SK-N-SH (cell line): ENCODE measurements around the gene UBE2D3. TPM values are rescaled to one million over a fixed set of nuclear protein-coding genes. Genes with fewer than 3 reads are reported as not detected.

Source experiments
- CTCF ChIA-PET: fragments of 300-600, 350-600 bp; formaldehyde crosslinking; extraction: SDS; loops from one replicate; lab custom pipeline; 2021; lab: Yijun Ruan, JAX
- POLR2A ChIA-PET: fragments of 350-600 bp; sonication (Branson Sonifier 250); formaldehyde crosslinking; extraction: SDS; loops from one replicate; lab custom pipeline; 2020; ENCODE audit warnings: antibody characterized with exemption, inconsistent platforms; lab: Yijun Ruan, JAX
- DNase-seq: peaks from one replicate; pipeline ENCODE4 v3.0.0; 2012
- H2AFZ ChIP-seq: fragments of 200-600 bp; sonication (generic); 2 replicates; pipeline ENCODE4 v1.8.1; 2016; ENCODE audit warnings: antibody characterized with exemption, mild to moderate bottlenecking, low read depth
- H3F3A ChIP-seq: fragments of 200-600 bp; sonication (generic); replicated peaks from 2 replicates; pipeline ENCODE3; 2016; ENCODE audit warnings: antibody characterized with exemption, mild to moderate bottlenecking; ENCODE audit not compliant: insufficient read depth
- H3K27ac ChIP-seq, 2 experiments: fragments of 200-500 bp in 1 of 2; fragments of 200-600 bp in 1 of 2; sonication (Bioruptor generic) in 1 of 2; sonication (generic), shearing (Covaris generic) in 1 of 2; 2 replicates each; pipeline versions ENCODE4 v1.5.1 to v1.6.1; 2014 to 2016; ENCODE audit warnings: low read depth in 2 of 2, inconsistent platforms in 1 of 2, low read length in 1 of 2, mild to moderate bottlenecking in 1 of 2, mixed read lengths in 1 of 2
- H3K27me3 ChIP-seq: fragments of 200-600 bp; sonication (generic), shearing (Covaris generic); 2 replicates; pipeline ENCODE4 v1.6.1; 2016; ENCODE audit warnings: mixed run types; ENCODE audit not compliant: insufficient read depth
- H3K36me3 ChIP-seq, 2 experiments: fragments of 200-500 bp in 1 of 2; fragments of 200-600 bp in 1 of 2; sonication (Bioruptor generic) in 1 of 2; sonication (generic) in 1 of 2; replicated peaks in 1 of 2; 2 replicates each; pipeline versions ENCODE3 to v1.5.1; 2014 to 2016; ENCODE audit warnings: low read length in 1 of 2, mild to moderate bottlenecking in 1 of 2; ENCODE audit not compliant: insufficient read depth in 2 of 2, control insufficient read depth in 1 of 2
- H3K4me1 ChIP-seq, 2 experiments: fragments of 200-500 bp in 1 of 2; fragments of 200-600 bp in 1 of 2; sonication (Bioruptor generic) in 1 of 2; sonication (generic), shearing (Covaris generic) in 1 of 2; 2 replicates each; pipeline versions ENCODE4 v1.5.1 to v1.6.1; 2014 to 2016; ENCODE audit warnings: low read depth in 1 of 2, low read length in 1 of 2, mixed run types in 1 of 2; ENCODE audit not compliant: insufficient read depth in 2 of 2, control insufficient read depth in 1 of 2
- H3K4me2 ChIP-seq: fragments of 200-600 bp; sonication (generic), shearing (Covaris generic); 2 replicates; pipeline ENCODE4 v1.6.1; 2017; ENCODE audit warnings: mixed run types
- H3K4me3 ChIP-seq, 2 experiments: fragments of 200-500 bp in 1 of 2; fragments of 200-600 bp in 1 of 2; sonication (Bioruptor generic) in 1 of 2; sonication (generic), shearing (Covaris generic) in 1 of 2; 2 replicates each; pipeline versions ENCODE4 v1.5.1 to v1.8.1; 2014 to 2016; ENCODE audit warnings: low read depth in 2 of 2, inconsistent platforms in 1 of 2, low read length in 1 of 2, mild to moderate bottlenecking in 1 of 2, mixed read lengths in 1 of 2, moderate library complexity in 1 of 2
- H3K79me2 ChIP-seq: fragments of 200-600 bp; sonication (generic); 2 replicates; pipeline ENCODE4 v1.8.1; 2017; ENCODE audit warnings: mild to moderate bottlenecking; ENCODE audit not compliant: insufficient read depth
- H3K9ac ChIP-seq: fragments of 200-600 bp; sonication (generic); 2 replicates; pipeline ENCODE4 v1.6.1; 2017; ENCODE audit warnings: mixed run types
- H3K9me2 ChIP-seq: fragments of 200-600 bp; sonication (generic); 2 replicates; pipeline ENCODE4 v1.6.1; 2017; ENCODE audit warnings: mixed run types
- H3K9me3 ChIP-seq: fragments of 200-600 bp; sonication (generic); 2 replicates; pipeline ENCODE4 v1.6.1; 2017; ENCODE audit warnings: mixed run types, mild to moderate bottlenecking, moderate library complexity
- H4K20me1 ChIP-seq: fragments of 200-600 bp; sonication (generic); 2 replicates; pipeline ENCODE4 v1.6.1; 2017; ENCODE audit warnings: mild to moderate bottlenecking, mixed run types; ENCODE audit not compliant: insufficient read depth
- EZH2phosphoT487 ChIP-seq: fragments of 200-600 bp; sonication (generic); IDR thresholded peaks from 2 replicates; pipeline ENCODE4 v1.6.1; 2017; ENCODE audit warnings: low read depth, mixed run types, mild to moderate bottlenecking, antibody characterized with exemption, moderate library complexity, borderline replicate concordance
- FOXM1 ChIP-seq: IDR thresholded peaks from 2 replicates; pipeline ENCODE4 v1.4.0; 2012; ENCODE audit warnings: low read depth, mild to moderate bottlenecking
- GABPA ChIP-seq: IDR thresholded peaks from 2 replicates; pipeline ENCODE4 v1.4.0; 2012; ENCODE audit warnings: low read depth, mild to moderate bottlenecking
- GATA2 ChIP-seq: sonication (generic); formaldehyde crosslinking; IDR thresholded peaks from 2 replicates; pipeline ENCODE4 v1.5.0; 2020; ENCODE audit warnings: mild to moderate bottlenecking, missing genetic modification reagents
- NFIC ChIP-seq: IDR thresholded peaks from 2 replicates; pipeline ENCODE4 v1.4.0; 2012; ENCODE audit warnings: borderline replicate concordance
- POLR2AphosphoS5 ChIP-seq: IDR thresholded peaks from 2 replicates; pipeline ENCODE4 v1.6.1; 2012; ENCODE audit warnings: low read depth, low read length
- RAD21 ChIP-seq: IDR thresholded peaks from 2 replicates; pipeline ENCODE4 v1.6.1; 2012; ENCODE audit warnings: mild to moderate bottlenecking, low read length
- RFX5 ChIP-seq: IDR thresholded peaks from 2 replicates; pipeline ENCODE4 v1.6.1; 2012; ENCODE audit warnings: mild to moderate bottlenecking, improper control_type of control experiment, low read length
- TEAD4 ChIP-seq: IDR thresholded peaks from 2 replicates; pipeline ENCODE4 v1.4.0; 2012; ENCODE audit warnings: mild to moderate bottlenecking, borderline replicate concordance; ENCODE audit not compliant: insufficient read depth
- YY1 ChIP-seq: IDR thresholded peaks from 2 replicates; pipeline ENCODE4 v1.4.0; 2012; ENCODE audit warnings: low read depth, mild to moderate bottlenecking
- WGBS: methylation state at CpG from one replicate; pipeline ENCODE4 v1.1.6; 2017; ENCODE audit warnings: low lambda C conversion rate; 5-methylcytosine and 5-hydroxymethylcytosine counted together
- polyA plus RNA-seq, 3 experiments: library from polyadenylated mRNA; depleted of rRNA; stranded (reverse); fragments of >200 nt; gene quantifications; 2 replicates each; pipeline ENCODE4 v1.2.3, GENCODE V29; 2012
- TF ChIP-seq, protein P1 (sequence below): IDR thresholded peaks from 2 replicates; pipeline ENCODE4 v1.4.0; 2012; ENCODE audit warnings: low read depth, borderline replicate concordance
- TF ChIP-seq, protein P2 (sequence below): IDR thresholded peaks from 2 replicates; pipeline ENCODE4; 2012
- TF ChIP-seq, protein P3 (sequence below): IDR thresholded peaks from 2 replicates; pipeline ENCODE4 v1.4.0; 2012; ENCODE audit warnings: low read depth
- TF ChIP-seq, protein P4 (sequence below): fragments of 150-350 bp; IDR thresholded peaks from 2 replicates; pipeline ENCODE4 v1.6.1; 2017; ENCODE audit warnings: antibody characterized with exemption, low read length, low read depth, borderline replicate concordance
- TF ChIP-seq, protein P5 (sequence below): IDR thresholded peaks from 2 replicates; pipeline ENCODE4 v1.6.1; 2012; ENCODE audit warnings: mild to moderate bottlenecking, low read depth, low read length, moderate library complexity
- TF ChIP-seq, protein P6 (sequence below): IDR thresholded peaks from 2 replicates; pipeline ENCODE4 v1.4.0; 2012; ENCODE audit warnings: low read depth, borderline replicate concordance

The UBE2D3 gene
- polyA plus RNA-seq, 1 of the 3 experiments (the other 2 are of a cell fraction), result 216 TPM

DNA sequence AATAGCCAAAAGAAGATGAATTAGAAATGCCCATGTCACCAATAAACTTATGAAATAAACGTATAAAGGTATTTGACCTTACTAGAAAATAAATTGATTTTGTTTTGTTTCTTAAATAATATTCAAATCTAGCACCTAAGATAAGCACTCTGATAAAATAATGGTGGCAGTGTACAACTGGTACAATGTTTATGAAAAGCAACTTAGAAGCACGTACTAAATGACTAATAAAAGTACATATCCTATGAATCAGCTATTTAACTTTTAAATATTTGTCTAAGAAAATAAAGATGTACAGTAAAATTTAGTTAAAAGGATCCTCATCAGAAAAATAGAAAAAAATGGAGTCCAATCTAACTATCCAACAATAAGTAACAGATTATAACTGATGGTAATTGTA is 73.3 kb downstream of the UBE2D3 start:
- no peaks in the 10 kb centered on the region for H3K9me3 ChIP-seq
- ChIA-PET POLR2A (no interaction called here), CTCF (no interaction called here)
- H3K4me3 ChIP-seq, result no peak overlapping the region
- peaks cover 6% of the 10 kb centered on the region for H3F3A ChIP-seq
- H3K9me2 ChIP-seq, result no peaks in the 10 kb centered on the region
- no peaks in the 10 kb centered on the region for H3K27me3 ChIP-seq
- H3K4me2 ChIP-seq, result no peak overlapping the region
- H3K36me3 ChIP-seq, result peaks cover 0 to 4% of the 10 kb centered on the region in 2 experiments
- peaks cover 47% of the 10 kb centered on the region; the same call in 1 of the 2 replicates for H3K79me2 ChIP-seq
- H3K9ac ChIP-seq, result no peak overlapping the region
- no peak overlapping the region for H2AFZ ChIP-seq
- WGBS, result 90% methylated on average over 2 of the region's 2 CpGs
- TF ChIP-seq FOXM1 (no peak), YY1 (no peak)
- TF ChIP-seq, protein P1, sequence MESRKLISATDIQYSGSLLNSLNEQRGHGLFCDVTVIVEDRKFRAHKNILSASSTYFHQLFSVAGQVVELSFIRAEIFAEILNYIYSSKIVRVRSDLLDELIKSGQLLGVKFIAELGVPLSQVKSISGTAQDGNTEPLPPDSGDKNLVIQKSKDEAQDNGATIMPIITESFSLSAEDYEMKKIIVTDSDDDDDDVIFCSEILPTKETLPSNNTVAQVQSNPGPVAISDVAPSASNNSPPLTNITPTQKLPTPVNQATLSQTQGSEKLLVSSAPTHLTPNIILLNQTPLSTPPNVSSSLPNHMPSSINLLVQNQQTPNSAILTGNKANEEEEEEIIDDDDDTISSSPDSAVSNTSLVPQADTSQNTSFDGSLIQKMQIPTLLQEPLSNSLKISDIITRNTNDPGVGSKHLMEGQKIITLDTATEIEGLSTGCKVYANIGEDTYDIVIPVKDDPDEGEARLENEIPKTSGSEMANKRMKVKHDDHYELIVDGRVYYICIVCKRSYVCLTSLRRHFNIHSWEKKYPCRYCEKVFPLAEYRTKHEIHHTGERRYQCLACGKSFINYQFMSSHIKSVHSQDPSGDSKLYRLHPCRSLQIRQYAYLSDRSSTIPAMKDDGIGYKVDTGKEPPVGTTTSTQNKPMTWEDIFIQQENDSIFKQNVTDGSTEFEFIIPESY, result no peak
- H3K4me1 ChIP-seq, result peaks cover 0 to 4% of the 10 kb centered on the region in 2 experiments; a peak in 1 of 4 replicates
- no peak for DNase-seq
- H4K20me1 ChIP-seq, result no peaks in the 10 kb centered on the region
- no peak overlapping the region for H3K27ac ChIP-seq

DNA sequence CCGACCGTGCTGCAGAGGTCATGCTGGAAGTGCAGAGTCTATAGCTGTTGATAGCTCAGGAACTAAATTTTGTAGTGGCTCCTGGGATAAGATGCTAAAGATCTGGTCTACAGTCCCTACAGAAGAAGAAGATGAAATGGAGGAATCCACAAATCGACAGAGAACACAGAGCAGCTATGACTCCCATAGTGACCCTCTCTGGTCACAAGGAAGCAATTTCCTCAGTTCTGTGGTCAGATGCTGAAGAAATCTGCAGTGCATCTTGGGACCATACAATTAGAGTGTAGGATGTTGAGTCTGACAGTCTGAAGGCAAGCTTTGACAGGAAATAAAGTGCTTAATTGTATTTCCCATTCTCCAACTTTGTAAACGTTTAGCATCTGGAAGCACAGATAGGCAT is 75.4 kb downstream of the UBE2D3 start:
- Histone ChIP-seq H3K9me2 (no peaks in the 10 kb centered on the region), H3F3A (peaks cover 6% of the 10 kb centered on the region), H3K4me2 (no peak overlapping the region), H3K36me3 (peaks cover 4 to 5% of the 10 kb centered on the region in 2 experiments), H3K4me3 (no peak overlapping the region), H3K9me3 (no peaks in the 10 kb centered on the region), H3K27me3 (no peaks in the 10 kb centered on the region), H3K4me1 (no peaks in the 10 kb centered on the region), H3K79me2 (peaks cover 28% of the 10 kb centered on the region; the same call in 1 of the 2 replicates), H3K27ac (no peak overlapping the region), H3K9ac (no peak overlapping the region), H4K20me1 (no peaks in the 10 kb centered on the region), H2AFZ (no peak overlapping the region)
- ChIA-PET CTCF (no interaction called here), POLR2A (no interaction called here)
- 86% methylated on average over 4 of the region's 4 CpGs for WGBS
- no peak for DNase-seq
- TF ChIP-seq NFIC (no peak), TEAD4 (no peak), EZH2phosphoT487 (no peak), POLR2AphosphoS5 (no peak), RFX5 (no peak), FOXM1 (no peak), GATA2 (no peak), RAD21 (no peak), GABPA (no peak)
- TF ChIP-seq, protein P2, sequence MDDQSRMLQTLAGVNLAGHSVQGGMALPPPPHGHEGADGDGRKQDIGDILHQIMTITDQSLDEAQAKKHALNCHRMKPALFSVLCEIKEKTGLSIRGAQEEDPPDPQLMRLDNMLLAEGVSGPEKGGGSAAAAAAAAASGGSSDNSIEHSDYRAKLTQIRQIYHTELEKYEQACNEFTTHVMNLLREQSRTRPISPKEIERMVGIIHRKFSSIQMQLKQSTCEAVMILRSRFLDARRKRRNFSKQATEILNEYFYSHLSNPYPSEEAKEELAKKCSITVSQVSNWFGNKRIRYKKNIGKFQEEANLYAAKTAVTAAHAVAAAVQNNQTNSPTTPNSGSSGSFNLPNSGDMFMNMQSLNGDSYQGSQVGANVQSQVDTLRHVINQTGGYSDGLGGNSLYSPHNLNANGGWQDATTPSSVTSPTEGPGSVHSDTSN, result no peak
- TF ChIP-seq, protein P1, result no peak
- TF ChIP-seq, protein P3, sequence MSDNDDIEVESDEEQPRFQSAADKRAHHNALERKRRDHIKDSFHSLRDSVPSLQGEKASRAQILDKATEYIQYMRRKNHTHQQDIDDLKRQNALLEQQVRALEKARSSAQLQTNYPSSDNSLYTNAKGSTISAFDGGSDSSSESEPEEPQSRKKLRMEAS, result no peak
- TF ChIP-seq, protein P4, sequence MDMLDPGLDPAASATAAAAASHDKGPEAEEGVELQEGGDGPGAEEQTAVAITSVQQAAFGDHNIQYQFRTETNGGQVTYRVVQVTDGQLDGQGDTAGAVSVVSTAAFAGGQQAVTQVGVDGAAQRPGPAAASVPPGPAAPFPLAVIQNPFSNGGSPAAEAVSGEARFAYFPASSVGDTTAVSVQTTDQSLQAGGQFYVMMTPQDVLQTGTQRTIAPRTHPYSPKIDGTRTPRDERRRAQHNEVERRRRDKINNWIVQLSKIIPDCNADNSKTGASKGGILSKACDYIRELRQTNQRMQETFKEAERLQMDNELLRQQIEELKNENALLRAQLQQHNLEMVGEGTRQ, result no peak
- TF ChIP-seq, protein P5, sequence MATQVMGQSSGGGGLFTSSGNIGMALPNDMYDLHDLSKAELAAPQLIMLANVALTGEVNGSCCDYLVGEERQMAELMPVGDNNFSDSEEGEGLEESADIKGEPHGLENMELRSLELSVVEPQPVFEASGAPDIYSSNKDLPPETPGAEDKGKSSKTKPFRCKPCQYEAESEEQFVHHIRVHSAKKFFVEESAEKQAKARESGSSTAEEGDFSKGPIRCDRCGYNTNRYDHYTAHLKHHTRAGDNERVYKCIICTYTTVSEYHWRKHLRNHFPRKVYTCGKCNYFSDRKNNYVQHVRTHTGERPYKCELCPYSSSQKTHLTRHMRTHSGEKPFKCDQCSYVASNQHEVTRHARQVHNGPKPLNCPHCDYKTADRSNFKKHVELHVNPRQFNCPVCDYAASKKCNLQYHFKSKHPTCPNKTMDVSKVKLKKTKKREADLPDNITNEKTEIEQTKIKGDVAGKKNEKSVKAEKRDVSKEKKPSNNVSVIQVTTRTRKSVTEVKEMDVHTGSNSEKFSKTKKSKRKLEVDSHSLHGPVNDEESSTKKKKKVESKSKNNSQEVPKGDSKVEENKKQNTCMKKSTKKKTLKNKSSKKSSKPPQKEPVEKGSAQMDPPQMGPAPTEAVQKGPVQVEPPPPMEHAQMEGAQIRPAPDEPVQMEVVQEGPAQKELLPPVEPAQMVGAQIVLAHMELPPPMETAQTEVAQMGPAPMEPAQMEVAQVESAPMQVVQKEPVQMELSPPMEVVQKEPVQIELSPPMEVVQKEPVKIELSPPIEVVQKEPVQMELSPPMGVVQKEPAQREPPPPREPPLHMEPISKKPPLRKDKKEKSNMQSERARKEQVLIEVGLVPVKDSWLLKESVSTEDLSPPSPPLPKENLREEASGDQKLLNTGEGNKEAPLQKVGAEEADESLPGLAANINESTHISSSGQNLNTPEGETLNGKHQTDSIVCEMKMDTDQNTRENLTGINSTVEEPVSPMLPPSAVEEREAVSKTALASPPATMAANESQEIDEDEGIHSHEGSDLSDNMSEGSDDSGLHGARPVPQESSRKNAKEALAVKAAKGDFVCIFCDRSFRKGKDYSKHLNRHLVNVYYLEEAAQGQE, result no peak
- TF ChIP-seq, protein P6, sequence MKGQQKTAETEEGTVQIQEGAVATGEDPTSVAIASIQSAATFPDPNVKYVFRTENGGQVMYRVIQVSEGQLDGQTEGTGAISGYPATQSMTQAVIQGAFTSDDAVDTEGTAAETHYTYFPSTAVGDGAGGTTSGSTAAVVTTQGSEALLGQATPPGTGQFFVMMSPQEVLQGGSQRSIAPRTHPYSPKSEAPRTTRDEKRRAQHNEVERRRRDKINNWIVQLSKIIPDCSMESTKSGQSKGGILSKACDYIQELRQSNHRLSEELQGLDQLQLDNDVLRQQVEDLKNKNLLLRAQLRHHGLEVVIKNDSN, result no peak
